ENCODE results near the gene ERP44. TPM values are rescaled to one million over a fixed set of nuclear protein-coding genes. Genes with fewer than 3 reads are reported as not detected.
"Not testable (repeated sequence)": the region's sequence is repeated elsewhere in the genome, so short reads cannot be mapped to it uniquely, and the experiment has no call there.

Gene ERP44
- total RNA-seq, 1 donor from 2014 or later: 18.3 TPM

DNA sequence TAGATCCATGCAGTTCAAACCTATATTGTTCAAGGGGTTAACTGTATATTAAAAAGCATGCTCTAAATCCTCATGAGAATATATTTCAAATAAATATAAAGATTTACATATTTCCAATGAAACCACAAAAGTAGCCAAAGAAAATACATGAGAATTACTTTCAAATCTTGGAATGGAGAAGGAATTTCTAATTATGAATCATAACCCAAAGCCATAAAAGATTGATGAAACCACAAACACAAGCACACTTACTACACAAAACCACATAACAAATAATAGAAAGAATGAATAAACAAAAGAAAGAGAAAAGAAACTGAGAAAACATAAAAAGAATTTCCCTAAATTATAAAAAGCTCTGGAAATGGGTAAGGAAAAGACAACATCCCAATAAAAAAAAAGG is 16.0 kb downstream of the ERP44 start:
- H3K4me1 Mint-ChIP-seq: peaks cover 21% of the 10 kb centered on the region

DNA sequence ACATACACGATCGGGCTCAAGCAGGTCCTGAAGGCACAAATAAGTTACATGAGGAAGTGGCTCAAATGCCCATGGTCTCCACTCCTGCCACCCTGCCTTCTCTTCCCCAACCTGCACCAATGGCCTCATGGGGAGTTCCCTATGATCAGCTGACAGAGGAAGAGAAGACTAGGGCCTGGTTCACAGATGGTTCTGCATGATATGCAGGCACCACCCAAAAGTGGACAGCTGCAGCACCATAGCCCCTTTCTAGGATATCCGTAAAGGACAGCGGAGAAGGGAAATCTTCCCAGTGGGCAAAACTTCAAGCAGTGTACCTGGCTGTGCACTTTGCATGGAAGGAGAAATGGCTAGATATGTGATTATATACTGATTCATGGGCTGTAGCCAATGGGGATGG is 22.5 kb downstream of the ERP44 start:
- not testable (repeated sequence) for H3K27me3 Mint-ChIP-seq (ENCODE audit: low read depth); H3K4me3 Mint-ChIP-seq; H3K4me1 Mint-ChIP-seq; H3K9me3 Mint-ChIP-seq; DNase-seq (ENCODE audit: low spot score in 2 of 2, unreplicated experiment in 2 of 2); H3K36me3 Mint-ChIP-seq; H3K27ac Mint-ChIP-seq

More for the DNA sequence above, 16.0 kb downstream of the ERP44 start:
- Mint-ChIP-seq H3K36me3 (peaks cover 3% of the 10 kb centered on the region), H3K4me3 (no peak overlapping the region), H3K27me3 (ENCODE audit: low read depth) (no peaks in the 10 kb centered on the region), H3K27ac (no peak overlapping the region), H3K9me3 (no peaks in the 10 kb centered on the region)
- no peak for DNase-seq (ENCODE audit: low spot score in 2 of 2, unreplicated experiment in 2 of 2)
- TF ChIP-seq, protein P1, sequence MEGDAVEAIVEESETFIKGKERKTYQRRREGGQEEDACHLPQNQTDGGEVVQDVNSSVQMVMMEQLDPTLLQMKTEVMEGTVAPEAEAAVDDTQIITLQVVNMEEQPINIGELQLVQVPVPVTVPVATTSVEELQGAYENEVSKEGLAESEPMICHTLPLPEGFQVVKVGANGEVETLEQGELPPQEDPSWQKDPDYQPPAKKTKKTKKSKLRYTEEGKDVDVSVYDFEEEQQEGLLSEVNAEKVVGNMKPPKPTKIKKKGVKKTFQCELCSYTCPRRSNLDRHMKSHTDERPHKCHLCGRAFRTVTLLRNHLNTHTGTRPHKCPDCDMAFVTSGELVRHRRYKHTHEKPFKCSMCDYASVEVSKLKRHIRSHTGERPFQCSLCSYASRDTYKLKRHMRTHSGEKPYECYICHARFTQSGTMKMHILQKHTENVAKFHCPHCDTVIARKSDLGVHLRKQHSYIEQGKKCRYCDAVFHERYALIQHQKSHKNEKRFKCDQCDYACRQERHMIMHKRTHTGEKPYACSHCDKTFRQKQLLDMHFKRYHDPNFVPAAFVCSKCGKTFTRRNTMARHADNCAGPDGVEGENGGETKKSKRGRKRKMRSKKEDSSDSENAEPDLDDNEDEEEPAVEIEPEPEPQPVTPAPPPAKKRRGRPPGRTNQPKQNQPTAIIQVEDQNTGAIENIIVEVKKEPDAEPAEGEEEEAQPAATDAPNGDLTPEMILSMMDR (IDR thresholded peaks at IDR 0.05; ENCODE audit: unreplicated experiment): no peak

DNA sequence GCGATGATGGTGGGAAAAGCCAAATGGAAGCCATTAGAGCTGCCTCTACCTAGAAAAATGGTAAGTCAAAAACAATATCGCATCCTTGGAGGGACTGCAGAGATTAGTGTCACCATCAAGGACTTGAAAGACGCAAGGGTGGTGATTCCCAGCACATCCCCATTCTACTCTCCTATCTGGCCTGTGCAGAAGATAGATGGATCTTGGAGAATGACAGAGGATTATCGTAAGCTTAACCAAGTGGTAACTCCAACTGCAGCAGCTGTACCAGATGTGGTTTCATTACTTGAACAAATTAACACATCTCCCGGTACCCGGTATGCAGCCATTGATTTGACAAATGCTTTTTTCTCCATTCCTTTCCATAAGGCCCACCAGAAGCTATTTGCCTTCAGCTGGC is 23.8 kb downstream of the ERP44 start:
- no peaks in the 10 kb centered on the region for H3K4me1 Mint-ChIP-seq
- no peak overlapping the region for H3K27ac Mint-ChIP-seq
- peaks cover 6% of the 10 kb centered on the region for H3K36me3 Mint-ChIP-seq
- no peak overlapping the region for H3K4me3 Mint-ChIP-seq
- DNase-seq (ENCODE audit: low spot score in 2 of 2, unreplicated experiment in 2 of 2): no peak
- TF ChIP-seq, protein P1 (IDR thresholded peaks at IDR 0.05; ENCODE audit: unreplicated experiment): no peak
- no peaks in the 10 kb centered on the region for H3K27me3 Mint-ChIP-seq (ENCODE audit: low read depth)
- H3K9me3 Mint-ChIP-seq: no peaks in the 10 kb centered on the region

DNA sequence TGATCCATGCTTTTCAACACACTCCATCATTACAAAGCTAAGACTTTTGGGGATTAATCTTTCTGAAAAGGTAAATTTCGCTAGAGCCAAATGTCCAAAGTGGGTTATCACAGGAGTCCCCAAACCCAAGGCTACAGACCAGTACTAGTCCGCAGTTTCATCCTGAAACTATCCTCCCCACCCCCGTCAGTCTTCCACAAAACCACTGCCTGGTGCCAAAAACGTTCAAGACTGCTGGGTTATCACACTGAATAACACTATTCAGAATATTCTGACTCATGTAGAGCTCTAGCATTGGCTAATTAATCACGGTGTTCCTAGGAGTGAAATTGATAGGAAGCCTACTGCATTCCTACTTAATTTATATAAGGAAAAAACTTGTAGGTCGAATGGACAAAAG is 24.7 kb downstream of the ERP44 start:
- H3K27me3 Mint-ChIP-seq (ENCODE audit: low read depth): no peaks in the 10 kb centered on the region
- no peaks in the 10 kb centered on the region for H3K9me3 Mint-ChIP-seq
- no peaks in the 10 kb centered on the region for H3K4me1 Mint-ChIP-seq
- TF ChIP-seq, protein P1 (IDR thresholded peaks at IDR 0.05; ENCODE audit: unreplicated experiment): no peak
- H3K27ac Mint-ChIP-seq: no peak overlapping the region
- peaks cover 7% of the 10 kb centered on the region for H3K36me3 Mint-ChIP-seq
- no peak for DNase-seq (ENCODE audit: low spot score in 2 of 2, unreplicated experiment in 2 of 2)
- H3K4me3 Mint-ChIP-seq: no peak overlapping the region

DNA sequence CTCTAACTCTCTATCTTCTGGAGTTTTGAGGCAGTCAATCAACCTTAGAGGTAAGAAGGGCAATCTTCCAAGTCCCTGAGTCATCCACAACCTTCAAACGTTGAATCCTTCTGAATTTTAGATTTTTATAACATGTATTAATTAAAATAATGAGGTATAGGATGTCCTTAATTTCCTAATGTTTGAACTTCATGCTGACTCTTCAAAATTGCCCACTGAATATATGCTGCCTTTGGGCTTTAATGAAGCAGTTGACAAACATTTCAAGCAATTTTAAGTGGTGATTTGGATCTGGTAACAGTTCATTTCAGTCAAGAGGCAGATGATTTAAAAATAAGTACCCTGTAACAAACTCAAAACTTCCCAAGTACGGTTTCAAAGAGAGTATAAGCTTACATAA is 26.0 kb downstream of the ERP44 start:
- H3K36me3 Mint-ChIP-seq: peaks cover 4% of the 10 kb centered on the region
- no peaks in the 10 kb centered on the region for H3K4me1 Mint-ChIP-seq
- no peaks in the 10 kb centered on the region for H3K27me3 Mint-ChIP-seq (ENCODE audit: low read depth)
- H3K27ac Mint-ChIP-seq: no peak overlapping the region
- H3K4me3 Mint-ChIP-seq: no peak overlapping the region
- TF ChIP-seq, protein P1 (IDR thresholded peaks at IDR 0.05; ENCODE audit: unreplicated experiment): no peak
- DNase-seq (ENCODE audit: low spot score in 2 of 2, unreplicated experiment in 2 of 2): no peak
- H3K9me3 Mint-ChIP-seq: no peaks in the 10 kb centered on the region

DNA sequence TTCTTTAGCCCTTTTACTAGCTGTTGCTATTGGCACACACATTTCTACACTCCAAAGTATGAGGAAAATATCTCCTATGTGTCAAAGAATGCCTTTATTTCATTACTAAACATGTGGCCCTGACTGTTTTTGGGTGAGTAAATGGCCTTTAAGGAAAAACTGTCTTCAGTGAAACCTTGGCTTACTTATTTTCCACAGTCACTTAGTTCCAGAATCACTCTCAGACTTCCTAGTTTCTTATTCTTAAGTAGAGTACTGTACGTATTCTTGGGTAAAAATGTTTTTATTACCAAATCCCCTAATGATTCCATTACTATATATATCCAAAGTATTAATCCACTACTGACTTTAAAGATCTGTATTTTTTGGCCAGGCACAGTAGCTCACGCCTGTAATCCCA is 27.5 kb downstream of the ERP44 start:
- TF ChIP-seq, protein P1 (IDR thresholded peaks at IDR 0.05; ENCODE audit: unreplicated experiment): no peak
- Mint-ChIP-seq H3K27ac (no peak overlapping the region), H3K4me1 (no peaks in the 10 kb centered on the region), H3K27me3 (ENCODE audit: low read depth) (no peaks in the 10 kb centered on the region), H3K4me3 (no peak overlapping the region), H3K36me3 (peaks cover 9% of the 10 kb centered on the region), H3K9me3 (no peaks in the 10 kb centered on the region)
- no peak for DNase-seq (ENCODE audit: low spot score in 2 of 2, unreplicated experiment in 2 of 2)
